Activated CD4-positive, alpha-beta T cell treated with anti-CD3 and anti-CD28 coated beads, Interleukin-2, amount 50 U/mL, for 24 hours (primary cell): ENCODE measurements around the gene SFMBT1.
"Not testable (repeated sequence)": the region's sequence is repeated elsewhere in the genome, so short reads cannot be mapped to it uniquely, and the experiment has no call there.

Source experiments
- DNase-seq, 2 donors: peaks; one replicate each; pipeline ENCODE4 v3.0.0-alpha.2; 2020; ENCODE audit warnings: low read depth in 1 of 2, low spot score in 1 of 2

SFMBT1 gene

GRCh38 chr3:53038679-53039375 is 7.0 kb downstream of the SFMBT1 start:
- no peak for DNase-seq

GRCh38 chr3:53035825-53036619 is 9.9 kb downstream of the SFMBT1 start:
- DNase-seq = no peak

- DNase-seq = not testable (repeated sequence)
Observed at GRCh38 chr3:53035018-53035417, 10.9 kb downstream of the SFMBT1 start.

- not testable (repeated sequence) for DNase-seq
Observed at GRCh38 chr3:53034411-53034810, 11.5 kb downstream of the SFMBT1 start.

GRCh38 chr3:53032609-53033008 is 13.3 kb downstream of the SFMBT1 start:
- DNase-seq = no peak

- DNase-seq = peak in 1 of 2 donors; percentile 20
Observed at GRCh38 chr3:53030619-53031449, 15.0 kb downstream of the SFMBT1 start.

GRCh38 chr3:53028641-53029040 is 17.2 kb downstream of the SFMBT1 start:
- DNase-seq = no peak

GRCh38 chr3:53027254-53027844 is 18.5 kb downstream of the SFMBT1 start:
- no peak for DNase-seq

- DNase-seq = no peak
Observed at GRCh38 chr3:53026382-53027162, 19.3 kb downstream of the SFMBT1 start.

- no peak for DNase-seq
Observed at GRCh38 chr3:53024315-53024714, 21.6 kb downstream of the SFMBT1 start.

GRCh38 chr3:53023072-53023823 is 22.6 kb downstream of the SFMBT1 start:
- DNase-seq = no peak

- no peak for DNase-seq
Observed at GRCh38 chr3:53022647-53023046, 23.2 kb downstream of the SFMBT1 start.

GRCh38 chr3:53016236-53016635 is 29.6 kb downstream of the SFMBT1 start:
- no peak for DNase-seq

- DNase-seq = no peak
Observed at GRCh38 chr3:53011324-53011723, 34.5 kb downstream of the SFMBT1 start.

GRCh38 chr3:53009826-53010539 is 35.9 kb downstream of the SFMBT1 start:
- no peak for DNase-seq

GRCh38 chr3:53008932-53009331 is 36.9 kb downstream of the SFMBT1 start:
- DNase-seq = no peak

- DNase-seq = no peak
Observed at GRCh38 chr3:53005854-53006513, 39.9 kb downstream of the SFMBT1 start.

- DNase-seq = no peak
Observed at GRCh38 chr3:53005338-53005737, 40.5 kb downstream of the SFMBT1 start.

- DNase-seq = no peak
Observed at GRCh38 chr3:53003320-53003719, 42.6 kb downstream of the SFMBT1 start.
